Mesenchymal stem cell (in vitro differentiated cells and primary cell): ENCODE data around the gene SOHLH1.

ENCODE experiments used
- DNase-seq: peaks from one replicate; pipeline ENCODE4 v3.0.0-alpha.2; 2013
- H2AFZ ChIP-seq: one replicate; pipeline ENCODE4 v1.6.1; 2013; ENCODE audit warnings: low read depth, mild to moderate bottlenecking, control low read depth, inconsistent platforms, low read length, moderate library complexity
- H2AK5ac ChIP-seq: 2 replicates; pipeline ENCODE4 v1.6.1; 2013; ENCODE audit warnings: low read length, moderate library complexity, mild to moderate bottlenecking, inconsistent platforms; ENCODE audit not compliant: severe bottlenecking
- H2BK120ac ChIP-seq: one replicate; pipeline ENCODE4 v1.6.1; 2013; ENCODE audit warnings: low read depth, mild to moderate bottlenecking, inconsistent platforms, low read length, moderate library complexity
- H2BK12ac ChIP-seq, 2 experiments: one replicate each; pipeline ENCODE4 v1.6.1; 2013; ENCODE audit warnings: inconsistent platforms in 2 of 2, low read length in 2 of 2, mild to moderate bottlenecking in 2 of 2, moderate library complexity in 2 of 2, control low read depth in 1 of 2
- H2BK15ac ChIP-seq: one replicate; pipeline ENCODE4 v1.6.1; 2013; ENCODE audit warnings: mild to moderate bottlenecking, low read depth, inconsistent platforms; ENCODE audit not compliant: poor library complexity, severe bottlenecking
- H2BK5ac ChIP-seq: 2 replicates; pipeline ENCODE4 v1.6.1; 2013; ENCODE audit warnings: low read depth, mild to moderate bottlenecking, low read length, control low read depth, inconsistent platforms; ENCODE audit not compliant: poor library complexity, severe bottlenecking
- H3K14ac ChIP-seq, 2 experiments: one replicate each; pipeline ENCODE4 v1.6.1; 2013; ENCODE audit warnings: inconsistent platforms in 2 of 2, low read length in 2 of 2, control low read depth in 1 of 2, mild to moderate bottlenecking in 1 of 2, moderate library complexity in 1 of 2
- H3K18ac ChIP-seq, 2 experiments: one replicate each; pipeline ENCODE4 v1.6.1; 2013; ENCODE audit warnings: inconsistent platforms in 2 of 2, low read length in 2 of 2, control low read depth in 1 of 2, low read depth in 1 of 2, mild to moderate bottlenecking in 1 of 2
- H3K23ac ChIP-seq, 2 experiments: one replicate each; pipeline ENCODE4 v1.6.1; 2013; ENCODE audit warnings: inconsistent platforms in 2 of 2, low read length in 2 of 2, mild to moderate bottlenecking in 2 of 2, moderate library complexity in 2 of 2, control low read depth in 1 of 2
- H3K27ac ChIP-seq: 2 replicates; pipeline ENCODE4 v1.5.1; 2013; ENCODE audit warnings: mild to moderate bottlenecking, moderate library complexity, low read length, control low read depth, inconsistent platforms; ENCODE audit not compliant: poor library complexity, severe bottlenecking
- H3K27me3 ChIP-seq, 2 experiments: 2 replicates each; pipeline versions ENCODE4 v1.6.1 to v1.7.0; 2013; ENCODE audit warnings: low read length in 2 of 2, mild to moderate bottlenecking in 2 of 2, moderate library complexity in 2 of 2, control low read depth in 1 of 2, inconsistent platforms in 1 of 2; ENCODE audit not compliant: control insufficient read depth in 1 of 2, insufficient read depth in 1 of 2
- H3K36me3 ChIP-seq, 2 experiments: 2 replicates each; pipeline versions ENCODE4 v1.6.1 to v1.7.0; 2013; ENCODE audit warnings: low read length in 2 of 2, control low read depth in 1 of 2, inconsistent platforms in 1 of 2, low read depth in 1 of 2, mild to moderate bottlenecking in 1 of 2; ENCODE audit not compliant: insufficient read depth in 2 of 2, control insufficient read depth in 1 of 2
- H3K4ac ChIP-seq, 2 experiments: one replicate each; pipeline ENCODE4 v1.6.1; 2013; ENCODE audit warnings: inconsistent platforms in 2 of 2, low read length in 2 of 2, mild to moderate bottlenecking in 2 of 2, moderate library complexity in 2 of 2, control low read depth in 1 of 2, low read depth in 1 of 2
- H3K4me1 ChIP-seq: 2 replicates; pipeline ENCODE4 v1.6.1; 2013; ENCODE audit warnings: low read depth, low read length, control low read depth; ENCODE audit not compliant: control insufficient read depth, insufficient read depth
- H3K4me2 ChIP-seq: 2 replicates; pipeline ENCODE4 v1.6.1; 2013; ENCODE audit warnings: low read length, mild to moderate bottlenecking, inconsistent platforms; ENCODE audit not compliant: poor library complexity, severe bottlenecking
- H3K4me3 ChIP-seq, 2 experiments: 2 replicates each; pipeline versions ENCODE4 v1.5.1 to v1.7.0; 2013; ENCODE audit warnings: low read length in 2 of 2, mild to moderate bottlenecking in 2 of 2, control low read depth in 1 of 2, low read depth in 1 of 2; ENCODE audit not compliant: insufficient read depth in 1 of 2
- H3K79me1 ChIP-seq: replicated peaks from 2 replicates; pipeline ENCODE4 v1.6.1; 2013; ENCODE audit warnings: mild to moderate bottlenecking, control low read depth, low read length, inconsistent platforms; ENCODE audit not compliant: poor library complexity, severe bottlenecking
- H3K9ac ChIP-seq: 2 replicates; pipeline ENCODE4 v1.7.0; 2013; ENCODE audit warnings: mild to moderate bottlenecking, low read length, moderate library complexity
- H3K9me3 ChIP-seq: 2 replicates; pipeline ENCODE4 v1.7.0; 2013; ENCODE audit warnings: mild to moderate bottlenecking, low read length; ENCODE audit not compliant: control insufficient read depth
- H4K8ac ChIP-seq: one replicate; pipeline ENCODE4 v1.6.1; 2013; ENCODE audit warnings: inconsistent platforms, mild to moderate bottlenecking, low read length, moderate library complexity
- H4K91ac ChIP-seq: one replicate; pipeline ENCODE4 v1.6.1; 2013; ENCODE audit warnings: mild to moderate bottlenecking, low read length, inconsistent platforms
- WGBS: methylation state at CpG from one replicate; pipeline ENCODE4 v1.1.7; 2013; ENCODE audit warnings: mixed read lengths; 5-methylcytosine and 5-hydroxymethylcytosine counted together

SOHLH1 gene

GRCh38 chr9:135684691-135685090 is 14.6 kb downstream of the SOHLH1 start:
- Histone ChIP-seq H3K4me1 (peaks cover 2% of the 10 kb centered on the region), H3K18ac (no peak overlapping the region), H2AK5ac (no peak overlapping the region), H3K27ac (no peak overlapping the region), H2BK120ac (no peak overlapping the region), H2BK15ac (no peak overlapping the region), H3K14ac (no peak overlapping the region), H3K9ac (no peak overlapping the region), H3K4ac (no peak overlapping the region), H2BK5ac (no peak overlapping the region), H3K27me3 (peaks cover 0 to 14% of the 10 kb centered on the region in 2 experiments), H3K4me2 (no peak overlapping the region), H3K9me3 (no peaks in the 10 kb centered on the region), H3K79me1 (no peaks in the 10 kb centered on the region), H3K4me3 (no peak overlapping the region), H2BK12ac (no peak overlapping the region), H2AFZ (no peak overlapping the region), H4K8ac (no peak overlapping the region), H3K23ac (no peak overlapping the region), H3K36me3 (no peaks in the 10 kb centered on the region), H4K91ac (no peak overlapping the region)
- no peak for DNase-seq
- 78% methylated on average over 17 of the region's 17 CpGs for WGBS

GRCh38 chr9:135683401-135684034 is 15.8 kb downstream of the SOHLH1 start:
- H3K18ac ChIP-seq: no peak overlapping the region
- H2BK5ac ChIP-seq: no peak overlapping the region
- no peak overlapping the region for H2BK12ac ChIP-seq
- no peak overlapping the region for H2AK5ac ChIP-seq
- no peak overlapping the region for H3K27ac ChIP-seq
- H3K27me3 ChIP-seq: peaks cover 0 to 12% of the 10 kb centered on the region in 2 experiments
- no peaks in the 10 kb centered on the region for H3K36me3 ChIP-seq
- H3K4me2 ChIP-seq: no peak overlapping the region
- no peaks in the 10 kb centered on the region for H3K9me3 ChIP-seq
- H2BK15ac ChIP-seq: no peak overlapping the region
- no peak overlapping the region for H3K4me3 ChIP-seq
- H3K4me1 ChIP-seq: peaks cover 2% of the 10 kb centered on the region
- H3K23ac ChIP-seq: no peak overlapping the region
- H2BK120ac ChIP-seq: no peak overlapping the region
- H3K14ac ChIP-seq: no peak overlapping the region
- WGBS: 81% methylated on average over 15 of the region's 15 CpGs
- no peak overlapping the region for H3K4ac ChIP-seq
- no peak overlapping the region for H3K9ac ChIP-seq
- no peak overlapping the region for H2AFZ ChIP-seq
- H3K79me1 ChIP-seq: no peaks in the 10 kb centered on the region
- no peak overlapping the region for H4K8ac ChIP-seq
- H4K91ac ChIP-seq: no peak overlapping the region
- no peak for DNase-seq

- Histone ChIP-seq H3K14ac (no peak overlapping the region), H3K4ac (no peak overlapping the region), H3K27me3 (peaks cover 0 to 6% of the 10 kb centered on the region in 2 experiments), H2BK12ac (no peak overlapping the region), H3K79me1 (no peaks in the 10 kb centered on the region), H3K27ac (no peak overlapping the region), H4K8ac (no peak overlapping the region), H3K4me1 (peaks cover 2% of the 10 kb centered on the region), H3K4me3 (no peak overlapping the region), H3K23ac (no peak overlapping the region), H3K4me2 (no peak overlapping the region), H2AK5ac (no peak overlapping the region), H2BK15ac (no peak overlapping the region), H3K18ac (no peak overlapping the region), H2AFZ (no peak overlapping the region), H3K9ac (no peak overlapping the region), H3K36me3 (no peaks in the 10 kb centered on the region), H4K91ac (no peak overlapping the region), H2BK5ac (no peak overlapping the region), H2BK120ac (no peak overlapping the region), H3K9me3 (no peaks in the 10 kb centered on the region)
- DNase-seq: no peak
- 84% methylated on average over 5 of the region's 5 CpGs for WGBS
Measured at GRCh38 chr9:135681161-135681560, 18.1 kb downstream of the SOHLH1 start.

- H2AFZ ChIP-seq: no peak overlapping the region
- peaks cover 2% of the 10 kb centered on the region for H3K4me1 ChIP-seq
- H2BK15ac ChIP-seq: no peak overlapping the region
- H3K27ac ChIP-seq: no peak overlapping the region
- no peak overlapping the region for H2BK120ac ChIP-seq
- whole genome bisulfite sequencing: 71% methylated on average over 16 of the region's 16 CpGs
- no peak overlapping the region for H2BK5ac ChIP-seq
- no peak overlapping the region for H3K9ac ChIP-seq
- H3K79me1 ChIP-seq: no peaks in the 10 kb centered on the region
- H3K18ac ChIP-seq: no peak overlapping the region
- no peak overlapping the region for H4K91ac ChIP-seq
- H3K4me3 ChIP-seq: no peak overlapping the region
- no peak overlapping the region for H3K14ac ChIP-seq
- no peak overlapping the region for H2BK12ac ChIP-seq
- H3K27me3 ChIP-seq: peaks cover 0 to 6% of the 10 kb centered on the region in 2 experiments
- H3K23ac ChIP-seq: no peak overlapping the region
- no peak for DNase-seq
- no peak overlapping the region for H3K4me2 ChIP-seq
- H3K4ac ChIP-seq: no peak overlapping the region
- no peaks in the 10 kb centered on the region for H3K9me3 ChIP-seq
- H3K36me3 ChIP-seq: no peaks in the 10 kb centered on the region
- H4K8ac ChIP-seq: no peak overlapping the region
- no peak overlapping the region for H2AK5ac ChIP-seq
Measured at GRCh38 chr9:135680056-135680455, 19.2 kb downstream of the SOHLH1 start.
